ENCODE results near the gene FTO.

GRCh38 chr16:53832896-53833544 is 129.1 kb downstream of the FTO start:
- TF ChIP-seq CTCF (IDR thresholded peaks at IDR 0.05) (no peak), POLR2A (IDR thresholded peaks at IDR 0.05) (no peak)
